GM19240 (cell line): ENCODE results near the gene CNTN1.

Source experiments
- DNase-seq: peaks from one replicate; pipeline ENCODE4 v3.0.0; 2011; ENCODE audit warnings: low spot score; ENCODE audit not compliant: insufficient read length

Gene CNTN1

GRCh38 chr12:40768125-40768864, 76.1 kb downstream of the CNTN1 start:
- no peak for DNase-seq

- no peak for DNase-seq
These were observed 77.6 kb downstream of the CNTN1 start for GRCh38 chr12:40769846-40770245.

GRCh38 chr12:40770781-40771180, 78.5 kb downstream of the CNTN1 start:
- DNase-seq, result no peak

GRCh38 chr12:40775661-40776060, 83.4 kb downstream of the CNTN1 start:
- no peak for DNase-seq

GRCh38 chr12:40784102-40784501, 91.9 kb downstream of the CNTN1 start:
- no peak for DNase-seq

GRCh38 chr12:40788276-40788675, 96.0 kb downstream of the CNTN1 start:
- no peak for DNase-seq

GRCh38 chr12:40792792-40793386, 100.7 kb downstream of the CNTN1 start:
- DNase-seq, result no peak

GRCh38 chr12:40793471-40793870, 101.2 kb downstream of the CNTN1 start:
- DNase-seq, result no peak

GRCh38 chr12:40794087-40794486, 101.8 kb downstream of the CNTN1 start:
- no peak for DNase-seq

GRCh38 chr12:40801082-40801481, 108.8 kb downstream of the CNTN1 start:
- no peak for DNase-seq

- DNase-seq, result no peak
These were observed 109.6 kb downstream of the CNTN1 start for GRCh38 chr12:40801861-40802260.

GRCh38 chr12:40802656-40803055, 110.4 kb downstream of the CNTN1 start:
- DNase-seq, result no peak

GRCh38 chr12:40819436-40820108, 127.3 kb downstream of the CNTN1 start:
- DNase-seq, result no peak

GRCh38 chr12:40820794-40821484, 128.7 kb downstream of the CNTN1 start:
- no peak for DNase-seq

GRCh38 chr12:40825156-40825555, 132.9 kb downstream of the CNTN1 start:
- no peak for DNase-seq

- DNase-seq, result no peak
These were observed 135.7 kb downstream of the CNTN1 start for GRCh38 chr12:40827683-40828592.

- no peak for DNase-seq
These were observed 136.4 kb downstream of the CNTN1 start for GRCh38 chr12:40828593-40828990.

- no peak for DNase-seq
These were observed 137.5 kb downstream of the CNTN1 start for GRCh38 chr12:40829738-40830144.

- DNase-seq, result no peak
These were observed 139.7 kb downstream of the CNTN1 start for GRCh38 chr12:40831916-40832315.

- DNase-seq, result no peak
These were observed 140.4 kb downstream of the CNTN1 start for GRCh38 chr12:40832668-40833067.

- DNase-seq, result no peak
These were observed 141.6 kb downstream of the CNTN1 start for GRCh38 chr12:40833818-40834217.
